Omental fat pad (tissue), 4 donors: ENCODE data around the gene TPST1. TPM values are rescaled to one million over a fixed set of nuclear protein-coding genes. Genes with fewer than 3 reads are reported as not detected.
"Not testable (repeated sequence)": the region's sequence is repeated elsewhere in the genome, so short reads cannot be mapped to it uniquely, and the experiment has no call there.

Experiments
- ATAC-seq: fragments of 150-250 bp; one replicate; pipeline ENCODE4 v1.9.1; 2016; ENCODE audit warnings: mild to moderate bottlenecking, moderate library complexity; ENCODE audit not compliant: low FRiP score
- DNase-seq: peaks from one replicate; pipeline ENCODE4 v3.0.0-alpha.2; 2019; ENCODE audit warnings: low spot score
- CTCF ChIP-seq, 3 donors: fragments of 450-650 bp; IDR thresholded peaks; one replicate each; pipeline ENCODE4 v1.5.1; 2016 to 2017; ENCODE audit warnings: antibody characterized with exemption in 3 of 3, mild to moderate bottlenecking in 3 of 3, moderate library complexity in 2 of 3
- total RNA-seq, 4 donors: library from RNA; depleted of rRNA; stranded (reverse); fragments of >200 nt; gene quantifications; one replicate each; pipeline ENCODE4 v1.1.0, GENCODE V29; 2016

The TPST1 gene
- 10 to 100 TPM; 16.4 to 63.2 (median 24.3) TPM for total RNA-seq

GRCh38 chr7:66204822-66205740 is at the start of gene TPST1:
Gene TPST1 (plus strand): TSS chr7:66205334. CDS start chr7:66240426, 35,092 bp downstream.
- DNase-seq (peak; percentile 47), ATAC-seq (peak; percentile 95)
- peak in 2 of 3 donors; percentile 24 to 27 for TF ChIP-seq CTCF (IDR thresholded peaks at IDR 0.05)

- not testable (repeated sequence) for ATAC-seq, DNase-seq
These were observed 49.1 kb upstream of the TPST1 start for GRCh38 chr7:66156035-66156434.

- TF ChIP-seq CTCF (IDR thresholded peaks at IDR 0.05): no peak
- DNase-seq (no peak), ATAC-seq (no peak)
These were observed 48.1 kb upstream of the TPST1 start for GRCh38 chr7:66157060-66157459.

GRCh38 chr7:66162622-66163021 is 42.5 kb upstream of the TPST1 start:
- no peak for DNase-seq
- TF ChIP-seq CTCF (IDR thresholded peaks at IDR 0.05): no peak
- ATAC-seq: no peak

GRCh38 chr7:66163186-66163610 is 41.9 kb upstream of the TPST1 start:
- TF ChIP-seq CTCF (IDR thresholded peaks at IDR 0.05): no peak
- no peak for DNase-seq
- ATAC-seq: no peak

- ATAC-seq: no peak
- DNase-seq: no peak
These were observed 40.8 kb upstream of the TPST1 start for GRCh38 chr7:66164356-66164755.

More at GRCh38 chr7:66164356-66164755, 40.8 kb upstream of the TPST1 start:
- no peak for TF ChIP-seq CTCF (IDR thresholded peaks at IDR 0.05)
